ENCODE measurements around the gene CHRNB1. TPM values are rescaled to one million over a fixed set of nuclear protein-coding genes. Genes with fewer than 3 reads are reported as not detected.

Gene CHRNB1
- total and polyA plus RNA-seq, 2 donors from 2014 or later = 11.9 to 19.3 TPM

DNA sequence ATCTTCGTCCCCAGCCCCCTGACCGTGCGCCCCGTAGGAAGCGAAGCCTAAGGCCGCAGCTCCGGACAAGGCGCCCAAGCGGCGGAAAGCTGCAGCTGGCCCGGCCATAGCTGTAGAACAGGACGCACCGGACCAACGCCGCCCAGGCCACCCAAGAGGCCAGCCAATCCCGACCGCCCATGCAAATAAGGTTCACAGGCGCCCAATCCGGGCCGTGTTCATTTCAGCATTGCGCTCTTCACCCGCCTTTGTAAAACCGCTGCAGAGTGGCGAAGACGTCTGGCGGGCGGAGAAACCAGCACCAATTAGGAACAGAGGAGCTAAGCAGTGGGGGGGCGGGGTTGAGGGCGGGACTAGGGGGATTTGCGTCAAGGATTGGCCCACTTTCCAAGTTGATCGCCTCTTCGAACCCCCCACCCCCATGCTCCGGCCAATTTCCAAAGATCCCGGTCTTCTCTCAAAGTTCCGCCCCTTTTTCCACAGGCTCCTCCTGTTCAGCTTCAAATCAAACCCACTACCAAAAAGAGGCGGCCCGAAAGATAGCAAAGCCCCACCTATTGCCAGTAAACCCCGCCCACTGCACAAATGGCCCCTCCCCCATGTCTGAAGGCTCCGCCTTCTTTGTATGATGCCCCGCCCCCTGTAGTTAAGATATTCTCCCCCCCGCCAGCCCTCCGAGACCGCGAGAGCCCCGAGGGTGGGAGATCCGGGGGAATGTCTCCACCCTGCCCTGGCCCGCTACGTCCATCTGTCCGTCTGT is 40.7 kb upstream of the CHRNB1 start, which contains the start of gene TMEM256:
Gene TMEM256 (minus strand): TSS at position 121 of the 760 bp plus-strand sequence. CDS start 13 bp downstream, at position 108.
- Histone ChIP-seq H3K9ac (ENCODE audit: low read length in 3 of 3) (peak within 1 kb of the TSS; percentile 44 to 77 (median 55)), H3K4me1 (ENCODE audit: control insufficient read depth in 2 of 3, insufficient read depth in 2 of 3, low read depth in 1 of 3, low read length in 3 of 3) (peaks cover 0 to 6% (median 6%) of the 10 kb centered on the region in 3 donors), H3K4me3 (ENCODE audit: low read length in 3 of 3) (peak within 1 kb of the TSS; percentile 67 to 84 (median 72)), H3K27ac (ENCODE audit: low read depth in 2 of 2, low read length in 2 of 2) (peak within 1 kb of the TSS; percentile 79 to 88), H3K9me3 (ENCODE audit: control insufficient read depth in 2 of 3, insufficient read depth in 1 of 3, low read length in 3 of 3) (no peaks in the 10 kb centered on the region), H3K27me3 (ENCODE audit: control insufficient read depth, insufficient read depth, low read length) (no peaks in the 10 kb centered on the region), H3K36me3 (ENCODE audit: control insufficient read depth in 2 of 3, insufficient read depth in 3 of 3, low read length in 3 of 3) (no peaks in the 10 kb centered on the region)
- intact Hi-C loops (cut with DNase I) = no loop called here
- DNase-seq (peak; percentile 99 to 100 (median 100)), FAIRE-seq (peak; percentile 97)
- TF ChIP-seq CTCF (IDR thresholded peaks at IDR 0.05; ENCODE audit: borderline replicate concordance, extremely low read depth, insufficient read depth) = no peak

- peaks cover 0 to 6% (median 6%) of the 10 kb centered on the region in 3 donors for H3K4me1 ChIP-seq (ENCODE audit: control insufficient read depth in 2 of 3, insufficient read depth in 2 of 3, low read depth in 1 of 3, low read length in 3 of 3)
- FAIRE-seq = no peak
- H3K9ac ChIP-seq (ENCODE audit: low read length in 3 of 3) = peak overlapping the region in 2 of 3 donors; percentile 48 to 55
- H3K9me3 ChIP-seq (ENCODE audit: control insufficient read depth in 2 of 3, insufficient read depth in 1 of 3, low read length in 3 of 3) = no peaks in the 10 kb centered on the region
- H3K36me3 ChIP-seq (ENCODE audit: control insufficient read depth in 2 of 3, insufficient read depth in 3 of 3, low read length in 3 of 3) = no peaks in the 10 kb centered on the region
- H3K27me3 ChIP-seq (ENCODE audit: control insufficient read depth, insufficient read depth, low read length) = no peaks in the 10 kb centered on the region
- H3K27ac ChIP-seq (ENCODE audit: low read depth in 2 of 2, low read length in 2 of 2) = peak overlapping the region; percentile 42 to 51
- DNase-seq = peak in 3 of 5 donors; percentile 25 to 94 (median 90)
- no peak for TF ChIP-seq CTCF (IDR thresholded peaks at IDR 0.05; ENCODE audit: borderline replicate concordance, extremely low read depth, insufficient read depth)
- intact Hi-C loops (cut with DNase I) = no loop called here
- peak overlapping the region; percentile 29 to 72 (median 41) for H3K4me3 ChIP-seq (ENCODE audit: low read length in 3 of 3)
Observed at GRCh38 chr17:7404737-7405349, 40.0 kb upstream of the CHRNB1 start.

DNA sequence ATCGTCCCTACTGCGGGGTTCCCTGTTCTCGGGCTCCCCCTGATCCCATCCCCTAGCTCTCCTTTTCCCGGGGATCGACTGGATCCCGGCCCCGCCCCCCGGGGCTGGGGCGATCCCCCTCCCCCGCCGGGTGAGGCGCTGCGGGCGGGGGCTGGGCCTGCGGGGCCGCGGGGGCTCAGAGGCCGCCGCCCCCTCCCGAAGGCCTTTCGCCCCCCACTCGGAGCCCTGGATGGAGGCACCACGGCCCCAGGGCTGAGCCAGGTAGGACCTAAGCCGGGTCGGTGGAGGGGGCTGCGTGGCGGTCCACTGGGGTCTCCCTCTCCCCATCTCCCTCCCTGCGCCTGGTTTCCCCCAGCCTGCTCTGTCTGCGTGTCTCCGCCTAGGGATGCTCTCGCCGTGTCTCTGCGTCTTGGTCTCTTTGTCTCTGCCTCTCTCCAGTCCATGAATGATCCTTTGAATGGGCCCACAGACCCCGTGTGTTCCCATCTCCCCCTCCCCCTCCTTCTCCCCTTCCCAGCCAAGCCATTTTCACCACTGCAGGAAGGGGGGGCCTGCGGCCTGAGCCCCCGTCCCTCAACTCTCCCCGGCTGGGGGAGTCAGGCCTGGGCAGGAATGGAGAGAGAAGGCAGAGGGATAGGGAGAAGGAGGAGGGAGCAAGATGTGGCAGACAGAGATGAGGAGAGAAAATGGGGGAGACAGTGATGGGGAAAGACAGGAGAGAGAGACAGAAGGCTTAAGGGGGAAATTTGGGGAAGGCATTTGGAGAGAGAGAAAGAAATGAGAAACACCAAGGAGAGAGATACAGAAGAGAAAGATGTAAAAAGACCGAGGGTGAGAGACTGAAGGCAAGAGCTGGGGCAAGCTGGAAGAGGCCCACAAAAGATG is 39.3 kb upstream of the CHRNB1 start:
- Histone ChIP-seq H3K9ac (ENCODE audit: low read length in 3 of 3) (peak overlapping the region in 2 of 3 donors; percentile 48 to 55), H3K4me1 (ENCODE audit: control insufficient read depth in 2 of 3, insufficient read depth in 2 of 3, low read depth in 1 of 3, low read length in 3 of 3) (peaks cover 0 to 6% (median 6%) of the 10 kb centered on the region in 3 donors), H3K9me3 (ENCODE audit: control insufficient read depth in 2 of 3, insufficient read depth in 1 of 3, low read length in 3 of 3) (no peaks in the 10 kb centered on the region), H3K27ac (ENCODE audit: low read depth in 2 of 2, low read length in 2 of 2) (peak overlapping the region; percentile 43 to 65), H3K36me3 (ENCODE audit: control insufficient read depth in 2 of 3, insufficient read depth in 3 of 3, low read length in 3 of 3) (no peaks in the 10 kb centered on the region), H3K4me3 (ENCODE audit: low read length in 3 of 3) (peak overlapping the region; percentile 29 to 72 (median 45)), H3K27me3 (ENCODE audit: control insufficient read depth, insufficient read depth, low read length) (no peaks in the 10 kb centered on the region)
- FAIRE-seq = no peak
- TF ChIP-seq CTCF (IDR thresholded peaks at IDR 0.05; ENCODE audit: borderline replicate concordance, extremely low read depth, insufficient read depth) = no peak
- intact Hi-C loops (cut with DNase I) = no loop called here
- DNase-seq = peak in 3 of 5 donors; percentile 37 to 81 (median 79)

Data from kidney (tissue), 14 donors.